Stimulated activated CD4-positive, alpha-beta T cell treated with anti-CD3 and anti-CD28 coated beads, TNF-alpha, amount 100 ng/mL, for 24 hours (primary cell): ENCODE results near the gene FAM110C.
A peak's percentile ranks its signal among the peaks of the same experiment; 100 is the strongest.
"Not testable (repeated sequence)": the region's sequence is repeated elsewhere in the genome, so short reads cannot be mapped to it uniquely, and the experiment has no call there.

Source experiments
- DNase-seq, 3 experiments: peaks; one replicate each; pipeline ENCODE4 v3.0.0-alpha.2; 2020; ENCODE audit warnings: low read depth in 3 of 3

FAM110C gene

DNA sequence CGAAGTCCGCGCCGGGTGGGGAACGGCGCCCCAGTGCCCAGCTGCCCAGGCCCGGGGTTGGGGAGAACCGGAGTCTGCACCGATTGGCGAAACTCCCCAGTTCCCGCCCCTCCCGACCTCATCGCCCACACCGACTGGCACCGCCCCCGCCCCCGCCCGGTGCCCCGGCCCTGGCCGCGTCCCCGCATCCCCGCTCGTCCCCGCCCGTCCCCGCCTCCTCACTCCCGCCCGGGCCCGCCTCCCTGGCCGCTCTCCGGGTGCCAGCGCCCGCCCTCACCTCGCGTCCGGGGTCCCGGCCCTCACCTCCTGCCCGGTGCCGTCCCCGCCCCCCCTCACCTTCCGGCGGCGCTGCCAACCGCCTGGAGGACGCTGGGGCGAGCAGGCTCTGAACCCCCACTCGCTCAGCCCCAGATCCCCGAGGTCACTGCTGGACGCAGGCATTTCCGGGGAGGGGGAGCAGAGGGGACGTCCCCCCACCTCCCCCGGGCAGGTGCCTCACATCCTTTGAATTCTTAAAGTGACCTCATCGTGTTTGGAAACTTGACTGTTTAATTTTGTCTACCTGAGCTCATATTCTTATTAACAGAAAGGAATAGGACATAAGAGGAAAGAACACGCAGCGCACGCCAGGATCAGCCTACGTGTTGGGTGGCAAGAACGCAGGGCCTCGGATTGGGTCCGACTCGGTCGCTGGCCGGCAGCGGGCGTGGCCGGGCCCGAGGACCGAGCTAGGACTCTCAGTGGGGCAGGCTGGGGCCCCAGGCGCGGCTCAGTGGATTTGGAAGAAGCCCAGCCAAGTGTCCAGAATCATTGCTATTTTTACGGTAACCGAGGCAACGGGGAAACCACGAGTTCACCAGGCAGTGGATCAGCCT lies at the start of gene FAM110C:
Gene FAM110C, minus strand, starts transcription at position 35 of the 875 bp plus-strand sequence. CDS start 120 bp downstream, outside the sequence.
- DNase-seq = peak in 1 of 3 experiments; percentile 49

GRCh38 chr2:92326-92725 lies 46.0 kb upstream of the FAM110C start:
- no peak for DNase-seq

- DNase-seq = no peak
Observed at GRCh38 chr2:90645-91312, 44.5 kb upstream of the FAM110C start.

- DNase-seq = no peak
Observed at GRCh38 chr2:85761-86160, 39.5 kb upstream of the FAM110C start.

DNA sequence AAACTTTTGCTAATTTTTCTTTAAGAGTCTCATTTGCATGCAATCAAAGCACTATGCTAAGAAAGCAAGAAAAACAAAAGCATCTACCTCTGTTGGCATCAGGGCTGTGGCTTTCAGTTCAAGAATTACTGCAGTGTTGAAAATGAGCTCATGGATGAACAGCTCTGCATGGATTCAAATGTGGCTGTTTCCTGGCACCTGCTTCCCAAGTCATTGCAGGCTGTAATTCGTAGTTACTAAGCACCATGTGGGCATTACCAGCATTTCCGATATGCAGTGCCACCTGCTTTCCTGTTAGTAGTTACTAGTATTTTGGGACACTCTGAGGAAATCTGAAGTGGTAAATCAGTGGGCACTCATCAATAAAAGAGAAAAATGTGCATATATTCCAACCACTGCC lies 37.8 kb upstream of the FAM110C start:
- DNase-seq = no peak

GRCh38 chr2:80971-81736 lies 34.8 kb upstream of the FAM110C start:
- no peak for DNase-seq

- DNase-seq = no peak
Observed at GRCh38 chr2:80378-80777, 34.1 kb upstream of the FAM110C start.

GRCh38 chr2:71309-72035 lies 25.2 kb upstream of the FAM110C start:
- no peak for DNase-seq

GRCh38 chr2:69366-70344 lies 23.4 kb upstream of the FAM110C start:
- no peak for DNase-seq

GRCh38 chr2:68637-69036 lies 22.3 kb upstream of the FAM110C start:
- not testable (repeated sequence) for DNase-seq

- DNase-seq = no peak
Observed at GRCh38 chr2:66853-67252, 20.5 kb upstream of the FAM110C start.

- DNase-seq = no peak
Observed at GRCh38 chr2:65121-65520, 18.8 kb upstream of the FAM110C start.

- DNase-seq = no peak
Observed at GRCh38 chr2:55587-56448, 9.5 kb upstream of the FAM110C start.

- no peak for DNase-seq
Observed at GRCh38 chr2:51613-52012, 5.3 kb upstream of the FAM110C start.

DNA sequence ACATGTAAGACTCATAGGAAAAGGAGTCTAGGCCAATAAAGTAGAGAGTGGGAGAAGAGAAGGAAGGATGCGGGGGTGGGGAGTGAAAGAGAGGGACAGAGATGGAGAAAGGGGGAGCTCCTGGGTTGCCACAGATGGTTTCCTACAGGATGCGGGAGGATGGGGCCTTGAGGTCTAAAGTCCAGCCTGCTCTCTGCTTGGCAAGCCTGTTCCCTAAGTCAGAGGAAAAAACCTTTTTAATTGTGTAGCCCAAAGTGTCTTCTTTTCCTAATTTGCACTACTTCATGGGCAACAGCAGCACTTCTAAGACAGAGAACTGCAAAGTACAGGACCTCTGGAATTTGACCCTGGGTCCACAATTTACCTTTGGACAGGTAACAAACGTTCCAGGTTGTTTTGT lies 1.4 kb upstream of the FAM110C start:
- DNase-seq = no peak

DNA sequence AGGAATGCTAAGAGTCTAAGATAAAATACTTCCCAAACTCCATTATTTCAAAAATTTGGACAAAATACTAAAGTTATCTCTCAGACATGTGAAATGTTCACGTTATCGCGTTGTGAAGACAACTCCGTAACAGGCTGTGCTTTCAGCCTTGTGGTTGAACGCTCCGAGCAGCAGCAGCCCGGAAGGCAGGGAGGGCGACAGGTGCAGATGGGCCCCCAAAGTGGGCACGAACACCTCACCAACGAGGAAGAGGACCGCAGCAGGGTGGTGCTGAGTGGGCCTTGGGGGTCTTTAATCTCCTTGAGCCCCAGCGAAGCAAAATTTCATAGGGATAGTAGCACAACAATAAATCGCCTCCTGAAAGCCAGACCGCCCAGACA lies 1.0 kb upstream of the FAM110C start:
- no peak for DNase-seq

GRCh38 chr2:46131-46470 lies 204 bp downstream of the FAM110C start:
- no peak for DNase-seq

GRCh38 chr2:45342-46130 lies 769 bp downstream of the FAM110C start:
- no peak for DNase-seq
